VCaP (cell line): ENCODE measurements around the gene SCMH1.
A peak's percentile ranks its signal among the peaks of the same experiment; 100 is the strongest.

ENCODE experiments used
- H3K27ac ChIP-seq: fragments of 450-650 bp; 2 replicates; pipeline ENCODE4 v1.5.1; 2017
- CTCF ChIP-seq: fragments of 450-650 bp; conservative IDR thresholded peaks from 2 replicates; pipeline ENCODE4 v1.5.1; 2017; ENCODE audit warnings: mild to moderate bottlenecking, moderate library complexity

SCMH1 gene

GRCh38 chr1:41006942-41007865 lies 234.9 kb downstream of the SCMH1 start:
- H3K27ac ChIP-seq: no peak overlapping the region
- TF ChIP-seq CTCF: no peak

- no peak for TF ChIP-seq CTCF
- H3K27ac ChIP-seq: no peak overlapping the region
Observed at GRCh38 chr1:41005876-41006275, 236.2 kb downstream of the SCMH1 start.

GRCh38 chr1:41003640-41004220 lies 238.4 kb downstream of the SCMH1 start:
- TF ChIP-seq CTCF: peak; percentile 82
- peak overlapping the region; percentile 65 for H3K27ac ChIP-seq

- peak overlapping the region; percentile 65 for H3K27ac ChIP-seq
- no peak for TF ChIP-seq CTCF
Observed at GRCh38 chr1:41003127-41003639, 238.9 kb downstream of the SCMH1 start.

GRCh38 chr1:40998668-40999067 lies 243.4 kb downstream of the SCMH1 start:
- no peak for TF ChIP-seq CTCF
- peak overlapping the region; percentile 35 for H3K27ac ChIP-seq

GRCh38 chr1:40997096-40997495 lies 245.0 kb downstream of the SCMH1 start:
- no peak for TF ChIP-seq CTCF
- peak overlapping the region; percentile 35; the same call in 1 of the 2 replicates for H3K27ac ChIP-seq

GRCh38 chr1:40989066-40989465 lies 253.0 kb downstream of the SCMH1 start:
- H3K27ac ChIP-seq: no peak overlapping the region
- TF ChIP-seq CTCF: no peak
